NCI-H146 (cell line): ENCODE measurements around the gene PDXP.
A peak's percentile ranks its signal among the peaks of the same experiment; 100 is the strongest.
"Not testable (repeated sequence)": the region's sequence is repeated elsewhere in the genome, so short reads cannot be mapped to it uniquely, and the experiment has no call there.

ENCODE experiments used
- DNase-seq: peaks from one replicate; lab custom pipeline; 2025; lab: John Stamatoyannopoulos, UW

PDXP gene

DNA sequence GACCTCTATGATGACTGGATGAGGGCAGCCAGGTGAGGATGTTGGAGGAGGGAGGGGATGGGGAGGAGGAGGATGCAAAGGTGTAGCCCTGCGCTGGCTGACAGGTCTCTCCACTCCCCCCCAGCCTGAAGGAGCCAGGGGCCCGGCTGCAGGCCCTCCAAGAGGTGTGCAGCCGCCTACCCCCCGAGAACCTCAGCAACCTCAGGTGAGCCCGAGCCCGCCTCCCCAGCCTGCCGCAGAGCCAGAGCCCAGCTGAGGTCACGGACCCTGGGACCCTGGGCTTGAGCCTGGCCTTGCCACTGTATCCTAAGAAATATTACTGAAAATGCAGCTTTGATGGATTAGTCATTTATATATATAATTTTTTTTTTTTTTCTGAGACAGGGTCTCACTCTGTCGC lies 11.2 kb upstream of the PDXP start:
- no peak for DNase-seq

DNA sequence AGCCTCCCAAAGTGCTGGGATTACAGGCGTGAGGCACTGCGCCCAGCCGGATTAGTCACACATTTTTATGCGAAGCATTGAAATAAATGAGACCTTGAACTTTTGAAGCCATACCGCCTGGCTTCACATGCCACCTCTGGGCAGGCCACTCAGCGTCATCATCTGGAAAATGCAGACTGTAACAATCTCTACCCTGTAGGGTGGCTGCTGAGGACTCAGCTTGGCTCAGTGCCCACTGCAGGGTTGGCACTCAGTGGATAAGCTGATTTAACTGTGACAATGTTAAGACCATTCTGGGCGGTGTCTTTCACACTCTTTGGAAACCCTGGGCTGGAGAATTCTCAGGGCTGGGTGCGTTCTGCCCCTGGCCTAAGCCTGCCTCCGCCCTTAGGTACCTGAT lies 10.6 kb upstream of the PDXP start:
- DNase-seq: no peak

DNA sequence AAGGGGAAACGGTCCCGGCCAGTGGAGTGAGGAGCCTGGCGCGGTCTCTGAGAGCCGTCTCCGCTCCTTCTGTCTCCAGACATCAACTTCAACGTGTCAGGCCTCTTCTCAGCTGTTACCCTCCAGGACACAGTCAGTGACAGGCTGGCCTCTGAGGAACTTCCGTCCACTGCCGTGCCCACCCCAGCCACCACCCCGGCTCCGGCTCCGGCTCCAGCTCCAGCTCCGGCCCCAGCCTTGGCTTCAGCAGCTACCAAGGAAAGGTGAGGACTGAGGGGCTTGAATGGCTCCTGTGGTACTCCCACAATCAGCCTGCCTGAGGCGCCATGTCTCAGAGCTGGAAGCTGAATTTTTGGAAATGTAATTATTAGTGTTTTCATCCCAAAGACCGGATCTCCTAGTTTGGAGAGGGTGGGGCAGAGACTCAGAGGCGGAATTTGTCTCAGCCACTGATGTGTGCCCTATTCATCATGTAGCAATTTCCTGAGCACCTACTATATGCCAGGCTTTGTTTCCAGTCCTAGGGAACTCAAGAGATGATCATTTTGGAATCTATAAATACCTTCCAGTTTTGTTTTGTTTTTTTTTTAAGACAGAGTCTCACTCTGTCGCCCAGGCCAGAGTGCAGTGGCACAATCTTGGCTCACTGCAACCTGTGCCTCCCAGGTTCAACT lies 7.9 kb upstream of the PDXP start:
- DNase-seq: no peak

DNA sequence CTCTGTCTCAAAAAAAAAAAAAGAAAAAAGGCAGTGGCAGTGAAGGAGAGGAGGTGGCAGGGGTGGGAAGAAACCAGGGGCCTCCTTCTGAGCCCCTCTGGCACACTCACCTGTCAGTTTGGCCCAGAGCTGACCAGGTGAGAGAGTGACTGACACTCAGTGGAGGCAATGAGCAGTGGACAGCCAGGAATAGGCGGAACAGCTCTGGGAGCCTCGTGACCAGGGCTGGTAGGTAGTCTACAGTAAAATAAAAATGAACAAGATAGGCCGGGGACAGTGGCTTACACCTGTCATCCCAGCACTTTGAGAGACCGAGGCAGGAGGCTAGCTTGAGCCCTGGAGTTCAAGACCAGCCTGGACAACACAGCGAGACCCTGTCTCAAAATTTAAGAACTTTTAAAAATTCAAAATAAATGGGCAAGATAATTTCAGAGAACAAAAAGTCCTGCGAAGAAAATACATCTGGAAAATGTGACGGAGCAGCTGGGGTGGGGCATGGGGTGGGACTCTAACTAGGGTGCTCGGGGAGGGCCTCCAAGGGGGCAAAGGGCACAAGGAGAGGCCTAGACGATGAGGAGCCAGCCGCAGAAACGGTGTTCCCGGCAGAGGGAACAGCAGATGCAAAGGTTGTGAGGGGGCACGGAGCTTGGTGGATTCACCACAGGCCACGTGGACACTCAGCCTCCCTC lies 3.8 kb upstream of the PDXP start:
- no peak for DNase-seq

DNA sequence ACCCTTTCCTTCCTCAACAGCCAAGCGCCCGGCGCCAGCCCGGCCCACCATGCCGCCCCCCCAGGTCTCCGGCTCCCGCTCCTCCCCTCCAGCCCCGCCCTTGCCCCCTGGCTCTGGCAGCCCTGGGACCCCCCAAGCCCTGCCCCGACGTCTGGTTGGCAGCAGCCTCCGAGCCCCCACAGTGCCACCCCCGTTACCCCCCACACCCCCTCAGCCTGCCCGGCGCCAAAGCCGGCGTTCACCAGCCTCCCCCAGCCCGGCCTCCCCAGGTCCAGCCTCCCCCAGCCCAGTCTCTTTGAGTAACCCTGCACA lies 3.3 kb upstream of the PDXP start:
- no peak for DNase-seq

DNA sequence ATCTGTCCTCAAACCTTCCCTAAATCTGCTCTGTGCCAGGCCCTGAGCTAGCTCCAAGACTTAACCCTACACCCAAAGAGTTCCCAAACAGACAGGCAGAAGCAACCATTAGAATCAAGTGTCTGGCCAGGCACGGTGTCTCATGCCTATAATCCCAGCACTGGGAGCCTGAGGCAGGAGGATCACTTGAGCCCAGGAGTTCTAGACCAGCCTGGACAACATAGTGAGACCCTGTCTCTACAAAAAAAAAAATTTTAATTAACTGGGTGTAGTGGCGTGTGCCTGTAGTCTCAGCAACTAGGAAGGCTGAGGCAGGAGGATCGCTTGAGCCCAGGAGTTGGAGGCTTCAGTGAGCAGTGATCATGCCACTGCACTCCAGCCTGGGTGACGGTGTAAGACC lies 1.9 kb upstream of the PDXP start:
- DNase-seq: not testable (repeated sequence)

DNA sequence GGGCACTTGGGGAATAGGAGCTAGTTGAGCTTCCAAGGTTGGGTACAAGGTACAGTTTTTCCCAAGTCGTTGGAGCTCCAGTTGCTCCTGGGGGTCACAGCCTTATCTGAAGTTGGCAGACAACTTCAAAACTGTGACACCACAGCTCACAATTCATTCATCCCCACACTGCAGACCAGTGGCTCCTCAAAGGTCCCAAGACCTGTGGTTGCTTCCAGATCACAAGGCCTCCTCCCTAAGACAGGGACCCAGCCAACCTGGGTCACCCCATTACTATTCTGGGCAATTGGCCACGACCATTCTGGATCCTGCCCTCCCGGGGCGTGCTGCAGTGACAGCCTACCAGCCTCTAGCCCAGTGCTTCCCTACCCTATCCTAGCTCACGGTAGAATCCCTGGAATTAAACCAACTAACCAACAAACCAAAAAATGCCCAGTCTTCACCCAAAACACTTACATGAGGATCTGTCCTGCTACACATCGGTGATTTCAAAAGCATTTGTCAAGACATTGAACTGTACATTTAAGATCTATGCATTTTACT lies 862 bp upstream of the PDXP start:
- no peak for DNase-seq

DNA sequence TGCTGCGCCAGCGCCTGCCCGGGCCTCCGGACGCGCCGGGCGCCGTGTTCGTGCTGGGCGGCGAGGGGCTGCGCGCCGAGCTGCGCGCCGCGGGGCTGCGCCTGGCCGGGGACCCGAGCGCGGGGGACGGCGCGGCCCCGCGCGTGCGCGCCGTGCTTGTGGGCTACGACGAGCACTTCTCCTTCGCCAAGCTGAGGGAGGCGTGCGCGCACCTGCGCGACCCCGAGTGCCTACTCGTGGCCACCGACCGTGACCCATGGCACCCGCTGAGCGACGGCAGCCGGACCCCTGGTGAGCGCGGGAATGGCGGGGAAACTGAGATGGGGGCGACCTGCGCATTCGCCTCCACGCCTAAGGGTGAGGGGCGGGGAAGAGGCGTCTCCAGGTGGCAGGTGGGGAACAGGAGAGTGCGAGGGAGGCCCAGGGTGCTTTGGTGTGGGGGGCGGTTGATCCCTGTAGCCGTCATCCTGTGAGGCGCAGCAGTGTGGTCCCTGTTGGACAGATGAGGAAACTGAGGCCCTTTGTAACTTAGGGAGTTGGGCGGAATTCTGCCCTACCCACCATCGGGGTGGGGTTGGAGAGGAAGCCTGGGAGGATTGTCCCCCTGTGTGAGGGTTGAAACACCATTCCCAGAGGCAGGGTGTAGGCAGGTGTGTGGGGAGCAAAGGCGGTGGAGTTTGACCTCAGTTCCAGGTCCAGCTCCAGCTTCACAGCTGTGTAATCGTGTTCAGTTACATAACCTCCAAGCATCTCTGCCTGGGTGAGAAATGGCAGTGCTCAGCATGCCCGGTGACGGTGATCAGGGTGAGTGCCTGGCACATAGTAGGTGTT lies 758 bp downstream of the PDXP start:
- peak; percentile 41 for DNase-seq

DNA sequence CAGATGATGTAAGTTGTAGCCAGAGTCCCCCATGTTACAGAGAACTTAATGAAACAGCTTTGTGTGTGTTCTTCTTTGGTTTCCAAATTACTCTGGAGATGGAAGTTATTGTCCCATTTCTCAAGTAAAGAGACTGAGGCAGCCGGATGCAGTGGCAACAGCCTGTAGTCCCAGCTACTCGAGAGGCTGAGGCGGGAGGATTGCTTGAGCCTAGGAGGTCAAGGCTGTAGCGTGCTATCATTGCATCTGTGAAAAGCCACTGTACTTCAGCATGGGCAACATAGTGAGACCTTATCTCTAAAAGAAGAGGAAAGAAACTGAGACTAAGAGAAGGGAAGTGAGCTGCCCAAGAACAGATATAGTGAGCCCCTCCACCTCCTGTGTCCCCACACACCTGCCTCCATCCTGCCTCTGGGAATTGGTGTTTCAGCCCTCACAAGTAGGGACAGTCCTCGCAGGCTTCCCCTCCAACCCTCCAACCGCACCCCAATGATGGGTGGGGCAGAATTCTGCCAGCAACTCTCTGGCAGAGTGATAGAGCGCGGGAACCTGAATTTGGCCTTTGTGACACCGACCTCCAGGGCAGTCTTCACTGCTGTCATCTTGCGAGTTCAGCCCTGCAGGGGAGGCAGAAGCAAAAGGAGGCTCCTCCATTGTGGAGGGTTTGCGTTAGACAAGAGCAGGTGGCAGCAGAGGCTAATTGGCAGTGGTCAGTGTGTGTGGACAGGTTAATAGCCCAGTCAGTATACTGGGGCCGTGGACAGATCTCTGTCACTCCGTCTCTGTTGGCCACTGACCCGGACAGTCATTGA lies 1.6 kb downstream of the PDXP start:
- DNase-seq: no peak

DNA sequence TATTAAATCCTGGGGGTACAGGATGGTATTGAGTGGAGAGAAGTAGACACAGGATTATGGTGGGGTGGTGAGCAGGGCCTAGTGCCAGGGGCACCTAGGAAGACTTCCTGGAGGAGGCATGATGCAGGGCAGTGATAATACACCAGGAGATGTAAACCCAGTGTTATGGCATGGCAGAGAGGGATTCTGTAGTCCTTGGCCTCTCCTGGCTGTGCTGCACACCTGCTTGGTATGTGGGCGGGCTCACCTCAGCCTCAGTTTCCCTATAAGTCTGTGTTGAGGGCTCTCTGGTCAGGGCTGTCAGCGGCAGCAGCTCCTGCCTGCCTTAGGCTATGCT lies 2.2 kb downstream of the PDXP start:
- no peak for DNase-seq

DNA sequence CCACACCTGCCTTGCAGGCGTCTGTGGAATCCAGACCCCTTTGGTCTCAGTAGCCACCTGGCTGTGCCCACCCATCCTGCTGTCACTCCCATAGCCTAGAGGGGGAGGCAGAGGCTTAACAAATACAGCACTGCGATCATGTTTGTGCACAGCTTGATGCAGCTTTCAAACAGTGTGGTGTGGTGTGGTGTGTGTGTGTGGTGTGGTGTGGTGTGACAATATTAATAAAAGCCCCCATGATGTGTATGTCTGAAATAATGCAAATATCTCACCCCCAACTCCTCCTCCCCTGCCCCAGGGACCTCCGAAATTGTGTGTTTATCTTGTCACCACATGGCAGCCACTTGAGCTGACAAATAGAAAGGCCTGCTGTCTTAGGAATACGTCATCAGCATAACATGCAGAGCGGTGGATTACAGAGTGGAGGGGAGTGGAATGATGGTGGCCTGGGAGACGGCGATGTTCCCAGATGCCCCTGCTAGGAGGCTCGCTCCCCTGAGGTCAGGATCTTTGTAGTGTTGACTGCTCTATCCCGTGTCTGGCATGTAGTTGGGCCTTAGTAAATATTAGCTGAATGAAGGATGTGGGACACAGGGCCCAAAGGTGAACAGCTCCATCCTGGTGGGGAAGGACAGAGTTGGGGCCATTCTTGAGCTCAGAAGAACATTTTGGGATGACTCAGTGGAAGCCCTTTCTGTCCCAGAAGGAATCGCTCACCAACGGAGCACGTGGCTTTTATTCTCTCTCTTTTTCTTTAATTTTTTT lies 2.8 kb downstream of the PDXP start:
- peak; percentile 55 for DNase-seq

DNA sequence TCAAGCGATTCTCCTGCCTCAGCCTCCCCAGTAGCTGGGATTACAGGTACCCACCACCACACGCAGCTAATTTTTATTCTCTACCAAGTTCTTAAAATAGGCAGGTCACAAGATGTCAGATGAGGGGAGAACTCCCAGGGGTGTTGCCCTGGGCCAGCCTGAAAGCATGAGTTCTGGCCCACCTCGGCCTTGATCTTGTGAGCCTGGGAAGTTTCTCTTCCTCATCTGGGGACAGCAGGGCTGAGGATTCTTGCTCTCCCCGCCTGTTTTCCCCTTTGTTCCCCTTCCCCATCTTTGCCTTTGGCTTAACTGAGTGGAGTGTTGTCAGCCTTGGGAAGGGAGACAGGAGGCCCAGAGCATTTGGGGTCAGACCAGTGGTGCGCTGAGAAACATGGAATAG lies 3.5 kb downstream of the PDXP start:
- DNase-seq: no peak

DNA sequence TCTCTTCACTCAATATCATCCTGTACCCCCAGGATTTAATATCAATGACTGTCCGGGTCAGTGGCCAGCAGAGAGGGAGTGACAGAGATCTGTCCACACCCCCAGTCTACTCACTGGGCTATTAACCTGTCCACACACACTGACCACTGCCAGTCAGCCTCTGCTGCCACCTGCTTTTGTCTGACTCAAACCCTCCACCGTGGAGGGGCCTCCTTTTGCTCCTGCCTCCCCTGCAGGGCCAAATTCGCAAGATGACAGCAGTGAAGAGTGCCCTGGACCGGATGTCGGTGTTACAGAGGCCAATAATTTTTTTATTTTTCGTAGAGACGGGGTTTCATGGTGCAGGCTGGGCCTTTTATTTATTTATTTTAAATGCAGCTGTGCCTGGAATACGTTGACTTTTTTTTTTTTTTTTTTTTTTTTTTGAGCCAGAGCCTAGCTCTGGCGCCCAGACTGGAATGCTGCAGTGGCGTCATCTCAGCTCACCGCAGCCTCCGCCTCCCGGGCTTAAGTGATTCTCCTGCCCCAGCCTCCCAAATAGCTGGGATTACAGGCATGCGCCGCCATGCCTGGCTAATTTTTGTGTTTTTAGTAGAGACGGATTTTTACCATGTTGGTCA lies 5.1 kb downstream of the PDXP start:
- no peak for DNase-seq

DNA sequence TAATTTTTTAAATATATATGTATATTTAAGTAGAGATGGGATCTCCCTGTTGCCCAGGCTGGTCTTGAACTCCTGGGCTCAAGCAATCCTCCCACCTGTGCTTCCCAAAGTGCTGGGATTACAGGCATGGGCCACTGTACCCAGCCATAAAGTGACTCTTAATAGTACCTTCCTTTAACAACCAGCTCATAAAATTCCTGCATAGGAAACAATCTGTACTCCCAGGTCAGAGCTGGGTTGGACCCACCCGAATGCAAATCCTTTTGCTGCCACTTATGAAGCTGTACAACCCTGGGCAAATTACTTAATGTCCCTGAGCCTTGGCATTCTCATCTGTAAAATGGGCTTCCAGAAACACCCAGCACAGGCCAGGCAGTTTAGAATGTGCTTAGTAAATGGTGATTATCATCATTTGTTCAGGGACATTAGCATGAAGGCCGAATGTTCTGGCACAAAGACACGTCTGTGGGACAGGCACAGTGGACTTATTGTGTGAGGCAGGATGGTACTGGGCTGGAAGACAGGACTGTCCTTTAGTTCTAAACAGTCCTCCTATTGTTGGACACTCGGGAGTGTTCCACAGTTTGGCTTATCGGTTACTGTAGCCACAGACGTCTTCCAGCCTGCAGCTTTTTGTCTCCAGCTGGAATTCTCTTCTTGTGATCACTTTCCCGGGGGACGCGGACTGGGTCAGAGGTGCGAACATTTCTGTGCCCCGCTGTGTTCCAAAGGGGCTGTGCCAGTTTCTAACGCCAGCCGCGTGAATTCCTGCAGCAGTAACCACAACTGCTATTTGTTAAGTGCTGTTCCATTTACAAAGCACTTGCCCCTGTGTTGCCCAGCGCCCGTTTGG lies 6.0 kb downstream of the PDXP start:
- DNase-seq: no peak

DNA sequence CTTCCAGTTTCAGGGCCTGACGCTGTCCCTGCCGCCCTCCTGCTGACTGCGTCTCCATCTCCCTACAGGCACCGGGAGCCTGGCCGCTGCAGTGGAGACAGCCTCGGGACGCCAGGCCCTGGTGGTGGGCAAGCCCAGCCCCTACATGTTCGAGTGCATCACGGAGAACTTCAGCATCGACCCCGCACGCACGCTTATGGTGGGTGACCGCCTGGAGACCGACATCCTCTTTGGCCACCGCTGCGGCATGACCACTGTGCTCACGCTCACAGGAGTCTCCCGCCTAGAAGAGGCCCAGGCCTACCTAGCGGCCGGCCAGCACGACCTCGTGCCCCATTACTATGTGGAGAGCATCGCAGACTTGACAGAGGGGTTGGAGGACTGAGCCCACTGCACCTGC lies 7.0 kb downstream of the PDXP start:
- DNase-seq: no peak

DNA sequence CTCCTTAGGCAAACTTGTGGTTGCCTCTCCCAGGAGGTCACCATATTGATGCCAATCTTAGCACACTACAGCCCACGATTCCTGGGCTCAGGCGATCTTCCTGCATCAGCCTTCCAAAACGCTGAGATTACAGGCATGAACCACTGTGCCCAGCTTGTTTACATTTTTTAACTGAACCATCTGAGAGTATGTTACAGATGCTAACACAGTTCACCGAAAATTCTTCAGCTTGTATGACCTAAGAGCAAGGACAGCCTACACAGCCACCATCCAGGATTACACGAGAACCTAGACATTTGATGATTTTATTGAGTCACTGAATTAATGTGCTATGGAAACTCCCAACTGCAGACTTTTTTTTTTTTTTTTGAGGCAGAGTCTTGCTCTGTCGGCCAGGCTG lies 11.1 kb downstream of the PDXP start:
- no peak for DNase-seq

DNA sequence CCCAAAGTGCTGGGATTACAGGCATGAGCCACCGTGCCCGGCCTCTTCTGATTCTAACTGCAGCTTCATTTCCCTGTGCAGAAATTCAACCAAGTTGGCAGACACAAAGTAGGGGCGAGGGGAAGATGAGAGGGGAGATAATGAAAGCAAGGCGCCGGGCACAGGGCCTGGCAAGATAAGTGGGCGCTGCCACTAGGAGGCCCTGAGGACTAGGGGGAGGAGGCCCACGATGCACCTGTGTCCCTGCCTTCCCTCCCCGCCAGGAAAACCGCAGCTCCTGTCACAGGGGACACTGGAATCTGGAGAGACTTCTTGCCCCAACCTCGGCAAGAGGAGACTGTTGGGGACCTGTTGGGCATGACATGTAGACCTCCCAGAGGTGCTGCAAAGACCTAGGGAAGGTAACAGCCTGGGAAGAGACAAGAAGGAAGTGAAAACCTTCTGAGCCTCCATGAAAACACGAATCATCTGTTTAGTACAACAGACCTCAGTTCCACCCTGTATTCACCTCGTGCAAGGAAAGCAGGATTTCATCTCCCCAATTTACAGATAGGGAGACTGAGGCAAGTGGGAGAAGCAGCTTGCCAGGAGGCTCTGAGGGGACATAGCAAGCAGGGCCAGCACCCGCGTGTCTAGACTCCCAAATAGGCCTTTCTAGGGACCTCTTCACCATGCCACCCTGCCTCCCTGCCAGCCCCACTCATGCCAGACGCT lies 13.8 kb downstream of the PDXP start:
- no peak for DNase-seq

DNA sequence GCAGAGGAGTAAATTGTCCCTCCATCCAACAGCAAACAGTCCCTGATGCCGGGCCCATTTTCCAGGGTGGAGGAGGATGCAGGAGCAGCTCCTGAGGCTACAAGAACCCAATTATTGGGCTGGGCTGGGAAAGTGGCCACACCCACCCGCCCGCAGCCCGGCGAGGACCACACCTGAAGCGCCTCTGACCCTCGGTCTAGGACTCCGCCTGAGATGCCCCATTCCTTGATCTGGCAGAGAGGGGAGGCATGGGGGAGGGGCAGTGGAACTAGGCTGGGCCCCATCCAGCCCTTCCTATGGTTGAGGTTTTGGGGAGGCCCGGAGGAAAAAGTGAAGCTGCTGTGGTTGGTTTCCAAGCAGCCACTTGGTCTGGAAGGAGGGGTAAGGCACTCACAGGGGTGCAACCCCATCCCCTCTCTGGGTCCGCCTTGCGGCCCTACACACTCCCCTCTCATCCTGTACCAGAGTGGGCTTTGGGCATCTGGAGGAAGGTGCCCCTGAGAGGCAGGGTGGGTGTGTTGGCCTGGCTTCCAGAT lies 14.5 kb downstream of the PDXP start:
- no peak for DNase-seq

DNA sequence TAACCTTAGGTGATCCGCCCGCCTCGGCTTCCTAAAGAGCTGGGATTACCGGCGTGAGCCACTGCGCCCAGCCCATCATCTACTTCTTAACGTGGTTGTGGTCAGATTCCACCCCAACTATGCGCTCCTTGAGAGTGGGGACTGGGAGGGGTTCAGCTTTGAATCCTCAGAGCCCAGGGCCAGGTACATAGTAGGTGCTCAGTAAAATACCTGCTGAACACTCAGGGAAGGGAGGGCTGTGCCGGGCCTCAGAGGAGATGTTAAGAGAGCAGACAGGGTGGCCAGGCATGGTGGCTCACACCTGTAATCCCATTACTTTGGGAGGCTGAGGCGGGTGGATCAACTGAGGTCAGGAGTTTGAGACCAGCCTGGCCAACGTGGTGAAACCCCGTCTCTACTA lies 15.7 kb downstream of the PDXP start:
- no peak for DNase-seq
